ENCODE results near the gene SLC66A1. TPM values are rescaled to one million over a fixed set of nuclear protein-coding genes. Genes with fewer than 3 reads are reported as not detected.
A peak's percentile ranks its signal among the peaks of the same experiment; 100 is the strongest.

Gene SLC66A1
- total RNA-seq, 4 donors from 2014 or later, result 10.0 to 16.5 (median 11.3) TPM

- peaks cover 24 to 95% (median 82%) of the 10 kb centered on the region in 4 donors for H3K36me3 ChIP-seq
- no peaks in the 10 kb centered on the region for H3K9me3 ChIP-seq
- no peak overlapping the region for H3K4me3 ChIP-seq
- TF ChIP-seq CTCF (IDR thresholded peaks at IDR 0.05), result no peak
- peak in 1 of 2 donors; percentile 16 for TF ChIP-seq POLR2AphosphoS5 (IDR thresholded peaks at IDR 0.05)
- TF ChIP-seq POLR2A (IDR thresholded peaks at IDR 0.05; ENCODE audit: low read depth), result no peak
- TF ChIP-seq EP300 (IDR thresholded peaks at IDR 0.05), result no peak
- 87% methylated on average over 27 of the region's 32 CpGs for WGBS
- H3K27me3 ChIP-seq, result no peaks in the 10 kb centered on the region
- DNase-seq (ENCODE audit: extremely low spot score), result no peak
- no peak overlapping the region for H3K27ac ChIP-seq (replicated peaks in 1 of 4)
- no peaks in the 10 kb centered on the region for H3K4me1 ChIP-seq
- intact Hi-C loops (cut with DNase I), result no loop called here
Observed at GRCh38 chr1:19325958-19326747, 14.0 kb downstream of the SLC66A1 start.

GRCh38 chr1:19326748-19327065 lies 14.6 kb downstream of the SLC66A1 start:
- Histone ChIP-seq H3K27ac (replicated peaks in 1 of 4) (no peak overlapping the region), H3K9me3 (no peaks in the 10 kb centered on the region), H3K36me3 (peaks cover 24 to 96% (median 87%) of the 10 kb centered on the region in 4 donors), H3K4me1 (no peaks in the 10 kb centered on the region), H3K27me3 (no peaks in the 10 kb centered on the region), H3K4me3 (no peak overlapping the region)
- WGBS, result 82% methylated on average over 6 of the region's 6 CpGs
- DNase-seq (ENCODE audit: extremely low spot score), result no peak
- TF ChIP-seq CTCF (IDR thresholded peaks at IDR 0.05), result no peak
- no peak for TF ChIP-seq POLR2A (IDR thresholded peaks at IDR 0.05; ENCODE audit: low read depth)
- TF ChIP-seq EP300 (IDR thresholded peaks at IDR 0.05), result no peak
- intact Hi-C loops (cut with DNase I), result no loop called here

- Histone ChIP-seq H3K27ac (replicated peaks in 1 of 4) (no peak overlapping the region), H3K4me3 (no peak overlapping the region), H3K4me1 (no peaks in the 10 kb centered on the region), H3K9me3 (no peaks in the 10 kb centered on the region), H3K27me3 (no peaks in the 10 kb centered on the region), H3K36me3 (peaks cover 24 to 96% (median 86%) of the 10 kb centered on the region in 4 donors)
- DNase-seq (ENCODE audit: extremely low spot score), result no peak
- WGBS, result 93% methylated on average over 16 of the region's 16 CpGs
- intact Hi-C loops (cut with DNase I), result no loop called here
- TF ChIP-seq CTCF (IDR thresholded peaks at IDR 0.05), result no peak
- TF ChIP-seq POLR2A (IDR thresholded peaks at IDR 0.05; ENCODE audit: low read depth), result no peak
- no peak for TF ChIP-seq EP300 (IDR thresholded peaks at IDR 0.05)
- no peak for TF ChIP-seq POLR2AphosphoS5 (IDR thresholded peaks at IDR 0.05)
Observed at GRCh38 chr1:19327301-19327700, 15.2 kb downstream of the SLC66A1 start.

- Histone ChIP-seq H3K36me3 (peaks cover 24 to 96% (median 87%) of the 10 kb centered on the region in 4 donors), H3K9me3 (no peaks in the 10 kb centered on the region), H3K27ac (replicated peaks in 1 of 4) (no peak overlapping the region), H3K27me3 (no peaks in the 10 kb centered on the region), H3K4me1 (no peaks in the 10 kb centered on the region), H3K4me3 (no peak overlapping the region)
- intact Hi-C loops (cut with DNase I), result no loop called here
- TF ChIP-seq POLR2A (IDR thresholded peaks at IDR 0.05; ENCODE audit: low read depth), result no peak
- 83% methylated on average over 9 of the region's 9 CpGs for WGBS
- no peak for DNase-seq (ENCODE audit: extremely low spot score)
Observed at GRCh38 chr1:19327736-19328135, 15.6 kb downstream of the SLC66A1 start.

GRCh38 chr1:19328486-19328885 lies 16.4 kb downstream of the SLC66A1 start:
- no peak overlapping the region for H3K4me3 ChIP-seq
- TF ChIP-seq POLR2A (IDR thresholded peaks at IDR 0.05; ENCODE audit: low read depth) (no peak), POLR2AphosphoS5 (IDR thresholded peaks at IDR 0.05) (no peak), CTCF (IDR thresholded peaks at IDR 0.05) (no peak), EP300 (IDR thresholded peaks at IDR 0.05) (no peak)
- no peaks in the 10 kb centered on the region for H3K9me3 ChIP-seq
- 79% methylated on average over 2 of the region's 18 CpGs for WGBS
- intact Hi-C loops (cut with DNase I), result no loop called here
- peaks cover 23 to 93% (median 84%) of the 10 kb centered on the region in 4 donors for H3K36me3 ChIP-seq
- no peaks in the 10 kb centered on the region for H3K4me1 ChIP-seq
- no peak for DNase-seq (ENCODE audit: extremely low spot score)
- H3K27ac ChIP-seq (replicated peaks in 1 of 4), result no peak overlapping the region
- H3K27me3 ChIP-seq, result no peaks in the 10 kb centered on the region
